ENCODE results near the gene CPTP.

GRCh38 chr1:1293263-1294249 is 31.0 kb upstream of the CPTP start:
- TF ChIP-seq CTCF (IDR thresholded peaks at IDR 0.05; ENCODE audit: low read depth, low read length, poor library complexity, severe bottlenecking) = no peak
- no peak for TF ChIP-seq EZH2phosphoT487 (IDR thresholded peaks at IDR 0.05; ENCODE audit: borderline replicate concordance, low read length)

All from DOHH2 (cell line).